Measurements from ENCODE around the gene TRPC6. TPM values are rescaled to one million over a fixed set of nuclear protein-coding genes. Genes with fewer than 3 reads are reported as not detected.

The TRPC6 gene
- total and polyA plus RNA-seq, 2 of the 8 experiments (the other 6 are each of a cell fraction or from before 2014, with no cell fraction given), result 0.26 to 0.39 TPM

- TF ChIP-seq EP300 (IDR thresholded peaks at IDR 0.05; ENCODE audit: borderline replicate concordance in 1 of 2, low read depth in 2 of 2, low read length in 2 of 2) (no peak), SIRT6 (IDR thresholded peaks at IDR 0.05; ENCODE audit: low read length) (no peak), NANOG (IDR thresholded peaks at IDR 0.05; ENCODE audit: insufficient read depth, low read depth, low read length, poor library complexity, severe bottlenecking) (no peak), TAF1 (IDR thresholded peaks at IDR 0.05; ENCODE audit: low read depth, low read length) (no peak), SIN3A (conservative IDR thresholded peaks at IDR 0.05 in 1 of 2, IDR thresholded peaks at IDR 0.05 in 1 of 2; ENCODE audit: low read depth in 1 of 2, low read length in 2 of 2) (no peak), ZNF274 (IDR thresholded peaks at IDR 0.05; ENCODE audit: borderline replicate concordance, extremely low read depth, low read length) (no peak), TCF12 (IDR thresholded peaks at IDR 0.05; ENCODE audit: low read depth, low read length) (no peak)
These were observed 130.1 kb downstream of the TRPC6 start (continued) for GRCh38 chr11:101453682-101454081.
